Karpas-422 (cell line): Measurements from ENCODE around the gene COPS2. TPM values are rescaled to one million over a fixed set of nuclear protein-coding genes. Genes with fewer than 3 reads are reported as not detected.
"Not testable (repeated sequence)": the region's sequence is repeated elsewhere in the genome, so short reads cannot be mapped to it uniquely, and the experiment has no call there.

Experiments used
- DNase-seq: peaks from one replicate; pipeline ENCODE4 v3.0.0-alpha.2; 2015
- H2AFZ ChIP-seq: fragments of 200-600 bp; sonication (generic); 2 replicates; pipeline ENCODE4 v1.6.1; 2014; ENCODE audit warnings: antibody characterized with exemption, low read length, mixed read lengths
- H3K27ac ChIP-seq: fragments of 200-600 bp; sonication (generic); 2 replicates; pipeline ENCODE4 v1.5.1; 2014; ENCODE audit warnings: mild to moderate bottlenecking, low read length, moderate library complexity
- H3K27me3 ChIP-seq: fragments of 200-600 bp; sonication (generic); 2 replicates; pipeline ENCODE4 v1.6.1; 2014; ENCODE audit warnings: low read length, mixed read lengths
- H3K36me3 ChIP-seq: fragments of 200-600 bp; sonication (generic); 2 replicates; pipeline ENCODE4 v1.6.1; 2014; ENCODE audit warnings: low read length, mixed read lengths; ENCODE audit not compliant: insufficient read depth
- H3K4me1 ChIP-seq: fragments of 200-600 bp; sonication (generic); 2 replicates; pipeline ENCODE4 v1.6.1; 2014; ENCODE audit warnings: mild to moderate bottlenecking, low read length, mixed read lengths
- H3K4me2 ChIP-seq: fragments of 200-600 bp; sonication (generic); 2 replicates; pipeline ENCODE4 v1.6.1; 2014; ENCODE audit warnings: low read length, low read depth, mild to moderate bottlenecking; ENCODE audit not compliant: poor library complexity, severe bottlenecking
- H3K4me3 ChIP-seq: fragments of 200-600 bp; sonication (generic); 2 replicates; pipeline ENCODE4 v1.5.1; 2014; ENCODE audit warnings: mild to moderate bottlenecking, antibody characterized with exemption, low read length, mixed read lengths
- H3K79me2 ChIP-seq: fragments of 200-600 bp; sonication (generic); 2 replicates; pipeline ENCODE4 v1.6.1; 2014; ENCODE audit warnings: mild to moderate bottlenecking, low read length, mixed read lengths
- H3K9ac ChIP-seq: fragments of 200-600 bp; sonication (generic); 2 replicates; pipeline ENCODE4 v1.6.0; 2014; ENCODE audit warnings: low read length
- H3K9me2 ChIP-seq: fragments of 200-600 bp; sonication (generic), shearing (Covaris generic); replicated peaks from 2 replicates; pipeline ENCODE4 v1.6.0; 2014; ENCODE audit warnings: mild to moderate bottlenecking, low read length, moderate library complexity; ENCODE audit not compliant: insufficient read depth
- H3K9me3 ChIP-seq: fragments of 300-700, 200-600 bp; sonication (generic); 2 replicates; pipeline ENCODE4 v1.6.1; 2014; ENCODE audit warnings: low read length, mixed read lengths
- H4K20me1 ChIP-seq: fragments of 200-600 bp; sonication (generic); 2 replicates; pipeline ENCODE4 v1.6.1; 2014; ENCODE audit warnings: mild to moderate bottlenecking, antibody characterized with exemption, low read length, low read depth; ENCODE audit not compliant: insufficient read depth
- total RNA-seq: library from RNA; depleted of rRNA; stranded (reverse); fragments of >200 nt; shearing (Covaris generic); gene quantifications from 2 replicates; pipeline ENCODE4 v1.2.3, GENCODE V29; 2014; ENCODE audit warnings: low replicate concordance

COPS2 gene
- total RNA-seq, 1 experiment from 2014 or later, result 65.5 TPM

DNA sequence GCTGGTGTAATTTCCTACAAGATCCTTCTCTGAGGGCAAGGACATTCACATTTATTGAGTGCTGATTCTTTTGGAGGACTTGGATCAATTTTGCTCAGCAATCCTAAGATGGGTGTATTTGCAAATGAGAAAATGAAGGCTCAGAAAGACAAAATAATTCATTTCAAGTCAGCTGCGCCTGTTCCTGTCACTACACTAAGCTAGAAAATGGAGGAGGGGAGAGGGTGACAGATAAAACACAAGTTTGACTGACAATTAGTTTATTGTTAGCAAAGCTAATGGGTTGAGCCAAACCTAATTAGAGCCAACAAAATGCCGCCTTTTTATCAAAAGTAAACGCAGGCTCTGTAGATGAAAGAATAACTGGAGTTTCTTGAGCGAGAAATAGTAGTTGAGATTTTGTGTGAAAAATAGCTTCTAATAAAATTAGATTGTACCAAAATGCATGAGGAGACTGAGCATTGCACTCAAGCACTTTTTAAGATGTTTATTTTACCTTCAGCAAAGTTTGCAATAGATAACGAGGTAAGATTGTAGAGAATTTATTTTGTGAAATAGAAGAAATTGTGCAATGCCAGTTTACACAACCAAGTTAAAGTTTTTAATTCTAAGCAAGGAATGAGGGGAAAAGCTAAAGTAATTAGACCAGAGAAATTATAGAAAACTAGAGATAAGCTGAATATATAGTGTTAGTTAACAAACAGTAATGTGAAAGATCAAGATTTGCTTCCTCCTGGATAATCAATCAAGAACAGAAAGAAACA lies 69.5 kb downstream of the COPS2 start:
- H3K4me3 ChIP-seq, result no peak overlapping the region
- H3K27ac ChIP-seq, result no peak overlapping the region
- H3K9ac ChIP-seq, result no peak overlapping the region

GRCh38 chr15:49084285-49084570 lies 71.2 kb downstream of the COPS2 start:
- Histone ChIP-seq H3K36me3 (no peaks in the 10 kb centered on the region), H3K4me3 (no peak overlapping the region), H3K79me2 (no peaks in the 10 kb centered on the region), H4K20me1 (no peaks in the 10 kb centered on the region), H3K9me3 (no peaks in the 10 kb centered on the region), H3K4me2 (no peak overlapping the region), H3K9me2 (no peaks in the 10 kb centered on the region), H3K4me1 (no peaks in the 10 kb centered on the region), H3K9ac (no peak overlapping the region), H3K27me3 (no peaks in the 10 kb centered on the region), H3K27ac (no peak overlapping the region), H2AFZ (no peak overlapping the region)
- DNase-seq, result no peak

More for the DNA sequence above, 69.5 kb downstream of the COPS2 start:
- H3K4me2 ChIP-seq, result no peak overlapping the region
- H2AFZ ChIP-seq, result no peak overlapping the region
- no peaks in the 10 kb centered on the region for H3K36me3 ChIP-seq
- no peaks in the 10 kb centered on the region for H3K79me2 ChIP-seq
- no peaks in the 10 kb centered on the region for H3K9me3 ChIP-seq
- no peaks in the 10 kb centered on the region for H3K27me3 ChIP-seq
- no peaks in the 10 kb centered on the region for H3K4me1 ChIP-seq
- no peaks in the 10 kb centered on the region for H3K9me2 ChIP-seq
- DNase-seq, result no peak
- H4K20me1 ChIP-seq, result no peaks in the 10 kb centered on the region

GRCh38 chr15:49083401-49084284 lies 71.8 kb downstream of the COPS2 start:
- H3K4me1 ChIP-seq, result no peaks in the 10 kb centered on the region
- H3K36me3 ChIP-seq, result no peaks in the 10 kb centered on the region
- H2AFZ ChIP-seq, result no peak overlapping the region
- H3K9me2 ChIP-seq, result no peaks in the 10 kb centered on the region
- no peak for DNase-seq
- H3K79me2 ChIP-seq, result no peaks in the 10 kb centered on the region
- no peak overlapping the region for H3K27ac ChIP-seq
- H3K4me2 ChIP-seq, result no peak overlapping the region
- no peaks in the 10 kb centered on the region for H3K9me3 ChIP-seq
- H3K27me3 ChIP-seq, result no peaks in the 10 kb centered on the region
- no peak overlapping the region for H3K4me3 ChIP-seq
- no peaks in the 10 kb centered on the region for H4K20me1 ChIP-seq
- H3K9ac ChIP-seq, result no peak overlapping the region

GRCh38 chr15:49082960-49083359 lies 72.4 kb downstream of the COPS2 start:
- DNase-seq, result no peak
- no peak overlapping the region for H3K9ac ChIP-seq
- H4K20me1 ChIP-seq, result no peaks in the 10 kb centered on the region
- no peaks in the 10 kb centered on the region for H3K9me3 ChIP-seq
- H3K79me2 ChIP-seq, result no peaks in the 10 kb centered on the region
- no peaks in the 10 kb centered on the region for H3K9me2 ChIP-seq
- H2AFZ ChIP-seq, result no peak overlapping the region
- no peaks in the 10 kb centered on the region for H3K36me3 ChIP-seq
- H3K4me2 ChIP-seq, result no peak overlapping the region
- no peak overlapping the region for H3K27ac ChIP-seq
- H3K4me1 ChIP-seq, result no peaks in the 10 kb centered on the region
- H3K4me3 ChIP-seq, result no peak overlapping the region
- H3K27me3 ChIP-seq, result no peaks in the 10 kb centered on the region

DNA sequence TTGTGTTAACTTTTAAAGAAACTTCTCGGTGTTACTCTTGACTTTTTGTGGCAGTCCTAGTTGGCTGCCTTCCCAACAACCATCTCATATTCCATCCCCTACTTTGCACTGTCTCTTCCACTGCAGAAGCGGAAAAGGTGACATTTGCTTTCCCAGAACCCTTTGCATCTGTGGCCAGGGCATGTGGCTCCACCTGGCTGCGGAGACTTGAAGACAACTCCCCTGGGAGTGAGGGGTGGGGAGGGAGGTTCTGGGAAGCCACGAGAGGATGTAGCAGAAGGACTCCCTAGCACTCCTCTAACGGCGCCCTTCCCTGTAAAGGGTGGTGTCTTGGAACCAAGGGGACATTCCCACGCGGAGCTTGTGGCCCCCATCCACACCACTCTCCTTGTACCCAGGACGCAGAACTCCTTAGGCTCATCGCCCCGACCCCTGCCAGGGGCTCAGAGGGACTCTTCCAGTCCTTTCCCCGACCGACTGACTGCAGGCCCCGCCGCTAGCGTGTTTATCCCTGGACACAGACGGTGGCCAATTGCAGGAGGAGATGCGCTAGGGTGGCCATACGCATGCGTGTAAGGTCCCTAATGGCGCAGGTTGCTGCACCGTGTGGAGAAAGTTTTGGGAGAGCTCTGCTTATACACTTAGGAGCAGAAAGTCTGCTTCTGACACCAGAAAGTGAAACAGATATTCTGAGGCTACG lies 75.9 kb downstream of the COPS2 start:
- H3K4me3 ChIP-seq, result no peak overlapping the region
- H3K9ac ChIP-seq, result no peak overlapping the region
- no peaks in the 10 kb centered on the region for H3K36me3 ChIP-seq
- H4K20me1 ChIP-seq, result no peaks in the 10 kb centered on the region
- H3K27ac ChIP-seq, result no peak overlapping the region
- DNase-seq, result no peak
- no peak overlapping the region for H3K4me2 ChIP-seq
- no peaks in the 10 kb centered on the region for H3K9me3 ChIP-seq
- H3K4me1 ChIP-seq, result no peaks in the 10 kb centered on the region
- no peaks in the 10 kb centered on the region for H3K9me2 ChIP-seq
- no peaks in the 10 kb centered on the region for H3K27me3 ChIP-seq
- no peaks in the 10 kb centered on the region for H3K79me2 ChIP-seq
- H2AFZ ChIP-seq, result no peak overlapping the region

DNA sequence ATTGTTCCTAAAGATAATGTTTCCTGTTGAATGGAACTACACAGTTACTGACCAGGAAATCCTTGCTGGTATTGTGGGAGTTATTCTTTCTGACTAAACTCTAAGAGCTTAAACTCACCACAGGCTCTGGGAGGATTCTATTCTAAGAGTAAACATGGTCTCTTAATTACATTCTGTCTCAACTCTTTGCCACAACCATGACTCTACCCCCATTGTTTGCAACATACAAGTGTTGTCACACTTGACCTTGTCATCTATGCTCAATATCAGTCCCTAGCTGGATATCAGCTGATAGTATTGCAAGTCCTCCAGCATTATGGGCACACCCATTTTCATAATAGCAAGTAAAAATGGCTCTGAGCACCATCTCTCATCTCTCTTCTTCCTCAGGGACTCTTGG lies 79.5 kb downstream of the COPS2 start:
- H4K20me1 ChIP-seq, result no peaks in the 10 kb centered on the region
- DNase-seq, result no peak
- H2AFZ ChIP-seq, result no peak overlapping the region
- no peaks in the 10 kb centered on the region for H3K9me3 ChIP-seq
- H3K9ac ChIP-seq, result no peak overlapping the region
- H3K79me2 ChIP-seq, result no peaks in the 10 kb centered on the region
- H3K4me3 ChIP-seq, result no peak overlapping the region
- no peaks in the 10 kb centered on the region for H3K4me1 ChIP-seq
- H3K9me2 ChIP-seq, result no peaks in the 10 kb centered on the region
- H3K27ac ChIP-seq, result no peak overlapping the region
- H3K4me2 ChIP-seq, result no peak overlapping the region
- H3K36me3 ChIP-seq, result no peaks in the 10 kb centered on the region
- no peaks in the 10 kb centered on the region for H3K27me3 ChIP-seq

- not testable (repeated sequence) for DNase-seq, H3K4me1 ChIP-seq, H3K4me2 ChIP-seq, H3K36me3 ChIP-seq, H3K27ac ChIP-seq, H3K27me3 ChIP-seq, H3K9me2 ChIP-seq, H3K9ac ChIP-seq, H4K20me1 ChIP-seq, H3K79me2 ChIP-seq, H3K4me3 ChIP-seq, H3K9me3 ChIP-seq, H2AFZ ChIP-seq
Measured at GRCh38 chr15:49074589-49075287, 80.7 kb downstream of the COPS2 start.
